Vagina (tissue), 2 donors: ENCODE data around the gene MTHFSD.

Experiments
- CTCF ChIP-seq, 3 experiments: fragments of 450-650 bp in 2 of 3; fragments of 200-600 bp in 1 of 3; sonication (generic) in 1 of 3; IDR thresholded peaks; one replicate each; pipeline ENCODE4 v1.5.1; 2017 to 2019; ENCODE audit warnings: antibody characterized with exemption in 3 of 3, mild to moderate bottlenecking in 2 of 3, moderate library complexity in 2 of 3
- POLR2A ChIP-seq, 2 donors: fragments of 450-650 bp; IDR thresholded peaks; one replicate each; pipeline ENCODE4 v1.6.1; 2017; ENCODE audit warnings: antibody characterized with exemption in 2 of 2, mild to moderate bottlenecking in 2 of 2, moderate library complexity in 2 of 2

- TF ChIP-seq POLR2A (IDR thresholded peaks at IDR 0.05) (no peak), CTCF (IDR thresholded peaks at IDR 0.05) (no peak)
Observed at GRCh38 chr16:86491640-86492023, 63.4 kb downstream of the MTHFSD start.
